ENCODE data around the gene NADSYN1.
"Not testable (repeated sequence)": the region's sequence is repeated elsewhere in the genome, so short reads cannot be mapped to it uniquely, and the experiment has no call there.

The NADSYN1 gene

GRCh38 chr11:71410363-71410966, 42.5 kb upstream of the NADSYN1 start:
- no peaks in the 10 kb centered on the region for H3K27me3 ChIP-seq (ENCODE audit: insufficient read depth, poor library complexity, severe bottlenecking)
- H3K4me3 ChIP-seq (ENCODE audit: severe bottlenecking): no peak overlapping the region
- DNase-seq (ENCODE audit: low spot score): no peak
- no peaks in the 10 kb centered on the region for H3K9me3 ChIP-seq (ENCODE audit: severe bottlenecking)
- no peak for ATAC-seq (ENCODE audit: low read depth)
- no peaks in the 10 kb centered on the region for H3K36me3 ChIP-seq (ENCODE audit: low read depth)
- TF ChIP-seq CTCF (IDR thresholded peaks at IDR 0.05; ENCODE audit: poor library complexity, severe bottlenecking): no peak
- H3K4me1 ChIP-seq (ENCODE audit: insufficient read depth, poor library complexity, severe bottlenecking): no peaks in the 10 kb centered on the region
- no peak overlapping the region for H3K27ac ChIP-seq (ENCODE audit: poor library complexity, severe bottlenecking)

- Histone ChIP-seq H3K9me3 (ENCODE audit: severe bottlenecking) (no peaks in the 10 kb centered on the region), H3K27me3 (ENCODE audit: insufficient read depth, poor library complexity, severe bottlenecking) (no peaks in the 10 kb centered on the region), H3K4me1 (ENCODE audit: insufficient read depth, poor library complexity, severe bottlenecking) (no peaks in the 10 kb centered on the region), H3K4me3 (ENCODE audit: severe bottlenecking) (no peak overlapping the region), H3K27ac (ENCODE audit: poor library complexity, severe bottlenecking) (no peak overlapping the region), H3K36me3 (ENCODE audit: low read depth) (no peaks in the 10 kb centered on the region)
- no peak for TF ChIP-seq CTCF (IDR thresholded peaks at IDR 0.05; ENCODE audit: poor library complexity, severe bottlenecking)
- ATAC-seq (ENCODE audit: low read depth) (no peak), DNase-seq (ENCODE audit: low spot score) (no peak)
These were observed 38.4 kb upstream of the NADSYN1 start for GRCh38 chr11:71414645-71415044.

DNA sequence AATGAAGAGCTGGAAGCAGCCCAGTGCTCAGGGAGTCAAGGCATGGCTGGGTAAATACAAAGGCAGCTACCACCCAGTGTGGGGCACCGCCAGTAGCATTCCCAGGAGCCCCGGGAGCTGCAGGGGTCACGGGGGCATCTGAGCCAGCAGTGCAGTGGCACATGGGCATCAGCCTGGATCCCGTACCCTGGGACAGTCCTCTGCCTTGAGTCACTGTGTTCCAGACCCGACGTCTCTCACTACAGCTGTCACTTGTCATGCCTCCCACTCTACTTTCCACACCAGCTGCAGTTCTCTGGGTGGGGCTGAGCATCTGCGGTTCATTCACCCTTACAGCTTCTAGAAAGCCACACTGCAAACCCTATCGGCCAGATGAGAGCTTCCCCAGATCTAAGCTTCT, 34.4 kb upstream of the NADSYN1 start:
- no peaks in the 10 kb centered on the region for H3K4me1 ChIP-seq (ENCODE audit: insufficient read depth, poor library complexity, severe bottlenecking)
- DNase-seq (ENCODE audit: low spot score) (no peak), ATAC-seq (ENCODE audit: low read depth) (no peak)
- no peak overlapping the region for H3K27ac ChIP-seq (ENCODE audit: poor library complexity, severe bottlenecking)
- TF ChIP-seq CTCF (IDR thresholded peaks at IDR 0.05; ENCODE audit: poor library complexity, severe bottlenecking): no peak
- no peaks in the 10 kb centered on the region for H3K36me3 ChIP-seq (ENCODE audit: low read depth)
- no peaks in the 10 kb centered on the region for H3K27me3 ChIP-seq (ENCODE audit: insufficient read depth, poor library complexity, severe bottlenecking)
- H3K4me3 ChIP-seq (ENCODE audit: severe bottlenecking): no peak overlapping the region
- no peaks in the 10 kb centered on the region for H3K9me3 ChIP-seq (ENCODE audit: severe bottlenecking)

DNA sequence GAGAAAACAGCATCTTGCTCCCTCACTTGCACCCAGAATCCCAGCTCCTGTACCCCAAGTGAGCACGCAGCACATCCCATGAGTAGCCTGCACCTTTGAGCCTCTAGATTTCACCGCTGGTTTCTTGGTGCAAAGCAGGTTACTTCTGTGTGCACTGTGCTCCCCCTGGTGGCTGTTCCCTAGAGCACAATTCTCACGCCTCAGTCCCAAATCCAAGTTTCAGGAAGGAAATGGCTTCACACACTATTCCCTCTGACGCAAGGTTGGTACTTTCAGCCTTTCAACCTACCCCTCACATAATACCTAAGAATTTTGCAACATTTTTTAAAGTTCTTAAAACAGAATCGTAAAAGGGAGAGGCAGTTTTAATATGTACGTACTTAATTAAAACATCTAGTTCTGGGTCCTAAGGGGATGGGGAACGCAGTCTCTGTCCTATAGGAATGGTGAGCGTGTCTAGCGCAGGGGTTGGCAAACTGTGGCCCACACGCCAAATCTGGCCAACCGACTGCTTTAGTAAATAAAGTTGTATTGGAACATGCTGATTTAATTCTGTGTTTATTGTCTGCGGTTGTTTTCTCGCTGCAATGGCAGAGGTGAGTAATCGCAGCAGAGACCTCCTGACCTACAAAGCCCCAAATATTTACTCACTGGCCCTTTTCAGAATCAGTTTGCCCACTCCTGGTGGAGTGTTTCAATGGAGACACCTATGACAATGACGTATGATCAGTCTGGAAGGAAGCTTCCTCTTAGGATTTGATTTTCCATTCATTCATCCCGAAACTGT, 32.4 kb upstream of the NADSYN1 start:
- Histone ChIP-seq H3K9me3 (ENCODE audit: severe bottlenecking) (no peaks in the 10 kb centered on the region), H3K4me1 (ENCODE audit: insufficient read depth, poor library complexity, severe bottlenecking) (no peaks in the 10 kb centered on the region), H3K36me3 (ENCODE audit: low read depth) (no peaks in the 10 kb centered on the region), H3K27ac (ENCODE audit: poor library complexity, severe bottlenecking) (no peak overlapping the region), H3K4me3 (ENCODE audit: severe bottlenecking) (no peak overlapping the region), H3K27me3 (ENCODE audit: insufficient read depth, poor library complexity, severe bottlenecking) (no peaks in the 10 kb centered on the region)
- no peak for ATAC-seq (ENCODE audit: low read depth)
- peak; percentile 39 for TF ChIP-seq CTCF (IDR thresholded peaks at IDR 0.05; ENCODE audit: poor library complexity, severe bottlenecking)
- DNase-seq (ENCODE audit: low spot score): no peak

GRCh38 chr11:71421392-71421950, 31.5 kb upstream of the NADSYN1 start:
- H3K4me1 ChIP-seq (ENCODE audit: insufficient read depth, poor library complexity, severe bottlenecking): no peaks in the 10 kb centered on the region
- H3K27me3 ChIP-seq (ENCODE audit: insufficient read depth, poor library complexity, severe bottlenecking): no peaks in the 10 kb centered on the region
- H3K36me3 ChIP-seq (ENCODE audit: low read depth): no peaks in the 10 kb centered on the region
- no peaks in the 10 kb centered on the region for H3K9me3 ChIP-seq (ENCODE audit: severe bottlenecking)
- ATAC-seq (ENCODE audit: low read depth) (no peak), DNase-seq (ENCODE audit: low spot score) (no peak)
- H3K27ac ChIP-seq (ENCODE audit: poor library complexity, severe bottlenecking): no peak overlapping the region
- no peak for TF ChIP-seq CTCF (IDR thresholded peaks at IDR 0.05; ENCODE audit: poor library complexity, severe bottlenecking)
- H3K4me3 ChIP-seq (ENCODE audit: severe bottlenecking): no peak overlapping the region

DNA sequence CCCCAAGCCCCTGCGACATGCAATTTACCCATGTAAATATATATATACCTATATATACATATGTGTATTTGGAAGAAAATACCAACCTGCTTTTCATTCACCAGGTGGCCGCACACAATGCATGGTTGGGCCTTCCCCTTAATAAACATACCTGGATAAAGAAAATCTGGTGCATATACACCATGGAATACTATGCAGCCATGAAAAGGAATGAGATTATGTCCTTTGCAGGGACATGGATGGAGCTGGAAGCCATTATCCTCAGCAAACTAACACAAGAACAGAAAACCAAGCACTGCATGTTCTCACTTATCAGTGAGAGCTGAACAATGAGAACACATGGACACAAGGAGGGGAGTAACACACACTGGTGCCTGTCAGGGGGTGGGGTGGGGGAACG, 30.7 kb upstream of the NADSYN1 start:
- not testable (repeated sequence) for DNase-seq (ENCODE audit: low spot score); ATAC-seq (ENCODE audit: low read depth)

More for the DNA sequence above, 30.7 kb upstream of the NADSYN1 start:
- not testable (repeated sequence) for H3K36me3 ChIP-seq (ENCODE audit: low read depth); H3K27ac ChIP-seq (ENCODE audit: poor library complexity, severe bottlenecking); H3K4me1 ChIP-seq (ENCODE audit: insufficient read depth, poor library complexity, severe bottlenecking); H3K27me3 ChIP-seq (ENCODE audit: insufficient read depth, poor library complexity, severe bottlenecking); H3K9me3 ChIP-seq (ENCODE audit: severe bottlenecking); H3K4me3 ChIP-seq (ENCODE audit: severe bottlenecking)
